NAMALWA (cell line): ENCODE results near the gene FSTL4.

Experiments used
- DNase-seq: peaks from one replicate; pipeline ENCODE4 v3.0.0-alpha.2; 2015; ENCODE audit warnings: low spot score

Gene FSTL4

DNA sequence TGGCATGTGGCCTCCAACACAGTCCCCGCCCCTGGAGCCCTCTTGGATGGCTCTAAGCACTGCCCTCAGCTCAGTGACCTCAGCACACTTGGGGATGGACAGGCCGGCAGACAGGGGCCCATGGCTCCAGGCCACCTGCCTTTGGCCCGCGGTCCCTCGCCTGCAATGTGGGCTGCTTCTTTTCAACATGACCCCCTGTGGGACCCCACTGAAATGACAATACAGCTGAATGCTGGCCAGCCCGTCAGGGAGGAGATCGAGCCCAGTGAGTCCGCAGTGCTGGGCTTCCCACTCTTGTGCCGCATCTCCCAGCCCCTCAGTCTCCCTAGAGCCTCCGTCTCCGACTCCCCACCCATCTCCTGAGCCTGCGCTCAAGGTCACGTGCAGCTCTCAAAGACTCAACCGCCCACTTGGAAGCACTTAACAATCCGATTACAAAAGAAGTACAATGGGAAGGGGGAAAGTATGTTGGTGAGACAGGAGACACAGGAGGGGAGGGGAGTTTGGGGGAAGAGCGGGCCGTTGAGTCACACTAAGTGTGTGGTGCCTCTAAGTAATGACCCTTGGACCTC, 321.6 kb downstream of the FSTL4 start:
- DNase-seq, result no peak

DNA sequence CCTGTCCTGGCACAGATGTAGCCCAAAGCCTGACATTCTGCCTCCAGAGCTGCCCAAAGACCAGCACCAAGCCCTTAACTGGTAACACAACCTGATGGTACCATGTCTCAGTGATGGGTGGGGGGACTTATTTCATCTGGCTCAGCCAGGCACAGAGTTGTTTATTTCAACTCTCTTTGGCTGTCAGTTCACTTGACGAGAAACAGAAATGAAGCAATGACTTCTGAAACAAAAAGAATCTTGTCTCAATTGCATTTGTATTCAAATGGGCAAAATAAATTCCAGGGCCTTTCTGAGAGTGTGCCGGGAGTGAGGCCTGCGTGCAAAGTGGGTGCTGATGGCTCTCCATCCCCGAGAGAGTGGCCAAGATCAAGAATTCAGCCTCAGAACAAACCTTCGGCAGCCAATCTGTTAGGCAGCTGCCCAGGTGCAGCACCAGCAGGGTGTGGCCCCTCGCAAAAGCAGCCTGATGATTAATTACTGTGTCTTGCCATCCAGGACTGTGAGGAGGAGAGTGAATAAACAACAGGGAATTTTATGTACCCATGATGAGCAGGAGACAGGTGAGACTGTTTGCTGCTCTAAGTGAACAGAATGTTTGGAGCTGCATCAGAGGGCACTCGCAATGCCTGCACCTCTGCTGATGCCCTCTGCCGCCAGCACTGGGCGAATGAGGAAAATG, 322.5 kb downstream of the FSTL4 start:
- DNase-seq, result no peak

DNA sequence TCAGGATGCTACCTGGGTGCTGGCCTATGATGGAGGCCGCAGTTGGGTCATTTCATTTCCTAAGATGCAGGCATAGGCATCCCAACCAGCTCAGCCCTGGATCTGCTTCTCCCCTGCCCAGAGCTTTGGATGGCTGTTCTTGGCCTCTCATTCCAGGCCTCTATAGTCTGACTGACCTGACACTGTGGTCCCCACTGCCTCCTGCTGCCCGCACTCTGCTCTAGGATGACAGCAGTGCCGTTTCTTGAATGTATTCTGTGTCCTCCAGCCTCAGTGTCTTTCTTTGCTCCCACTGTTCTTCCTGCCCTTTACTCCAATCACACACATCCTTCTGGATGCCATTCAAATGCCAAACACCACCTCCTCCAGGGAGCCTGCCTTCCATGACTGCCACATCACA, 324.8 kb downstream of the FSTL4 start:
- DNase-seq, result peak; percentile 42

DNA sequence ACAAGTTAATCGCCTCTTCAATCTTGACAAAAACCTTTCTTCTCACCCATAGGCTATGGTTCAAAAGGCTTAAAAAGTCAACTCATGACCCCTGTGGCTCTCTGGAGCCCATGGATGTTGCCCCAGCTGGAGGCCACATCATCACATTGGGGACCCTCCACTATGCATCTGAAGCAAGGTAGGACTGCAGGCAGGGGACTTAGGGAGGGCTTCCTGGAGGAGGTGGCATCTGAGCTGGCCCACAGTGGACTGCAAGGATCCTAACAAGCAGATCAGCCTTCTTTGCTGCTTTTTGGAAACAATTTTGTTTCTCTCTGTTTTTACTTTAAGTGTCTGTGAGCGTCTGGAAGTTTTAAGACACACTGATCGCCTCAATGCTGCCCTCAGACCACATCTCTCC, 325.9 kb downstream of the FSTL4 start:
- DNase-seq, result no peak

DNA sequence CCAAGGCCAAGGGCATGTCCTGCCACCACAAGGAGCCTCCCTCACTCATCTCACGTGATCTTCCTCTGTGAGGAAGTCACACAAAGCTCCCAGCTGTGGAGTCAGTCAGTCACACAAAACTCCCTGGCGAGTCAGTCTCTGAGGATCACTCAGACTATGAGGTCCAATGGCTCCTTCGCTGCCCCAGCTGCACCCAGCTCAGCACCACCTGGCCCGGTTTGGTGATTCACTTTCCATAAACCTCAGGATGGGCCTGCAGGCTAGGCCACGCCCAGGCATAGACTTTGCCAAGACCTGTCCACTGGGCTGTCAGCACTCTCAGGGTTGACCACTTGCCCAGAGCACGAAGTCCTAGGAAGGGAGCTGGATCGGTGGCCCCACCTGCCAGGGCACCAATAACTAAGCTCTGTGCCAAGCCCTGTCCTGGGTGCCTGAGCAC, 326.7 kb downstream of the FSTL4 start:
- DNase-seq, result peak; percentile 5

DNA sequence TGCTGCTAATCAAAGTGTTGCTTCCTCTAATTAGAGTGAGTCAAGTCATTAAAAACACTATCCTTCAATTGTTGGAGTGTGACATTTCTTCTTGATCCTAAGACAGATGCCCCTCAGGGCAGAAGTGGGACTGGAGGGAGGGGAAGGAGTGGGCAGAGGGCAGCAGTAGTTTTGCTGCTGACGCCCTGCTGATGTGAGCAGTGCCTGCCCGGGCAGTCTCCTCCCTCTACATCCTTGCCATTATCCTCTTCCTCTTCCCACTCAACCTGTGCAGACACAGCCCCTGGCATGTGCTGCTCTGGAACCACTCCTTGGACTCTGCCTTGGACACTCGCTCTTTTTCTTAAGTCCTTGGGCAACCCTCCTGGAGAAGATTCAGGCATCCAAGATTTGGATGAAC, 328.0 kb downstream of the FSTL4 start:
- no peak for DNase-seq

DNA sequence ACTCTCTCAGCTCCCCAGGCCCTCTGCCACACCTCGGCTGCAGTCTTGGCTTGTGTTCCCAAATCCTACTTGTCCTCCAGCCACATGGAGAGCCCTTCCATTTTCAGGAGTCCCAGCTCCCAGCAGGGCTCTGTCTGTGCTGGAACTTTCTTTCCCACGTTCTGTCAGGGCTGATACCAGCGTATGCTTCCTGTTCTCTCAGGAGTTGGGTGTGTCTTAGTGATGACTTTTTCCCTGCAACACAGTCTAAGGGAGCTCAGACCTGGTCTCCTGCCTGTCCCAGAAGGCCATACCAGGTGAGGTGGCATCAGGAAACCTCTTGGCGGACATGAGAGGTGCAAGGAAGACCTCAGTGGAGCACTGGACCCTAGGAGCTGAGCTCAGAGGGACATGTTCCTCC, 334.0 kb downstream of the FSTL4 start:
- DNase-seq, result no peak

DNA sequence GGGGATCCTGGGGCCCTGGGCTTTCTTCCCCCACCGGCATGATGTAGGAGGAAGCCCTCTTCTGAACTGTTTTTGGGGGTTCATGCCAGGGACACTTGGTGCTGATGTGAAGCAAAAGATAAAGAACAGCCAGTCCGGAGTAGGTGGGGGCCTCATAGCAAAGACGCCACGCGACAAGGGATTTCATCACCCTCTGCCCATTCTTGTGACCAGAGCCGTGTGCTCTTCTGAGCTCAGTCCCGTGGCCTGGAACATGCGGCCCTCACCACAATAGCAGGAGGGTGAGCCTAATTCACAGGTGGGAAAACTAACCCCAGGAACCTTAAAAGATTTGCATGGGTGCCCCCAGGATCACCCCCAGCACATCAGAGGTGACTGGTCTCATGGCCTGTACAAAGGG, 334.6 kb downstream of the FSTL4 start:
- DNase-seq, result no peak

DNA sequence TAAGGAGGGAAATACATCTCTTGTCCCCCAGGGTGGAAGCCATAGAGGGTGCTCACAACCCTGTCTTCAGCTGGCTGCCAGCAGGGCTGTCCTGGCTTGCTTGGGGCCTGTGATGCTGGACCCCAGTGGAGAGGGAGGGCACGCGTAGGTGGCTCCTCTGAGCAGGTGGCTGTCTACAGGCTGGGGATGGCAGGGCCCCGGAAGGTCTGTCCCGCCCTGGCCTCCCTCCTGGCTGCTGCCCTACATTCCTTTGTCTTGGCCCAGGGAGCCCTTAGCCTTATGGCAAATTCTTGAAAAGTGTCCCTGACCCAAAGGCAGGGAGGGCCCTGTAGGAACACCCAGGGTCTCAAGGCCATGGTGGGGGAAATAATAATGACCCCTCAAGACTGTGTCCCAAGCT, 336.2 kb downstream of the FSTL4 start:
- DNase-seq, result no peak

DNA sequence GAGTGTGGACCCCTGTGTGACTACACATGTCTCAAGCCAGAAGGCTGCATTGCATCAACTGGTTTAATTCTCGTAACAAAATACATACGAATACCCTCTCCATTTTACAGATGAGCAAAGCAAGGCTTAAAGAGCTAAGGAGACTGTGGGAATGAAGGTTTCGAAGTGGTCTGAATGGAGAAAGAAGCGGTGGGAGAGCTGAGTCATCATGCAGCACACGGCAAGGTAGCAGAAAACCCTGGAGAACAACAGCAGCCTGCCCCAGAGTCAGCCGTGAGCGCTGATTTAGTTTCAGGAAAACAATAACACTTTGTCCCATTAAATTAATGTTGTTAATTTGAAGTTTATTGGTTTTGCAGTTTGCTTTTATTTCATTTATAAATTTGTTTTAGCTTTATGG, 336.7 kb downstream of the FSTL4 start:
- DNase-seq, result no peak

DNA sequence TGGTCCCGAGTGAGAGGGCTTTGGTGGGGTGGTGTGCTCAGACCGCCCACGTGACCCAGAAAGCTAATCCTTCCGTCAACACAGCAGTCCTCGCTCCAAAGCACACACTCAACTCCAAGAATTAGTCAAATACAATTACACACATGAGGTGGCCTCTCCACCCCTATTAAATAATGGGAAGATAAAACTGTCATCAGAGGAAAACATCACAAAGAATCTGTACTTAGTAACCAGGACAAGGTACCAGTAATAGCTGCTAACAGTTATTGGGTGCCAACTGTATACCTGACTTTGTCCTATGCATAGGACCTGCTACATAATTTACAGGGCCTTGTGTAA, 337.8 kb downstream of the FSTL4 start:
- DNase-seq, result no peak

DNA sequence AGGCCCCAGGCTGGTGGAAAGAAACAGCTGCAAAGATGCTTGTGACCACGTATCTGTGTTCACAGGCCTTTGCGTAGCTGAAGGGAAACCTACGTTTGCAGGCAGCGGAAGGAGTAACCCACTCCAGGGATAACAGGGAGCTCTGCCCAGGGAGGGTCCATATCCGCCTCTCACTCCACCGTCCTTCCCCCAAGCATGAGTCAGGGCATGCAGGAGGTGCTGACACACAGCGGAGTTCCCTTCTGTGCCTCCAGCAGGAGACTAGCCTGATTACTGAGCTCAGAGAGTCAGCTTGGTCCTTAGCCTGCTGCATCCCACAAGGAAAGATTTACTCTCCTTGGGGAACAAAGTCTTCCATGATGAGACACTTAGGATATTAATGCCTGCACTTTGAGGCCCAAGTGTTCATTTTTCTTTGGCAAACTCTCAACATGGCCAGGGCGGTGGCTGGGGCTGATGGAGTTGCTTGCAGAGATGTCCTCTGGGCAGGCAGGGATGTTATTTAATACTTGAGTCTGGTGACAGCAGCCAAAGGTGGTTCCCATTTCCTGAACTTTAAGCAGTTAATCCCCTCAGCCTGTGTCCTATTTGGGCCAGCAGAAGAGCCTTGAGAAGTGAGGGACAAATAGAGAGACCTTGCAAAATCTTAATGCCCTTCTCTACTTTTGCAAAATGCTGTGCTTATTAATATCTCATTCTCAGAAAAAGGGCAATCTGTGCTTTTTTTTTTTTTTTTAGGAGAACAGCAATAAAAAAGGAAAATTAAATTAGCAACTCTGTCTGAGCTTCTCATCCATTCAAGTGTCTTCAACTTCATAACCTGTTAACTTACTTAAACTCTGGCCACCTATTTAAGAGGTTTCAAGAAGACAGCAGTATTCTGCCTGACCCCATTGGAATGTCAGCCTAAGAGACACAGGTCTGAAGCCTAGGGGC, 338.4 kb downstream of the FSTL4 start:
- DNase-seq, result no peak

DNA sequence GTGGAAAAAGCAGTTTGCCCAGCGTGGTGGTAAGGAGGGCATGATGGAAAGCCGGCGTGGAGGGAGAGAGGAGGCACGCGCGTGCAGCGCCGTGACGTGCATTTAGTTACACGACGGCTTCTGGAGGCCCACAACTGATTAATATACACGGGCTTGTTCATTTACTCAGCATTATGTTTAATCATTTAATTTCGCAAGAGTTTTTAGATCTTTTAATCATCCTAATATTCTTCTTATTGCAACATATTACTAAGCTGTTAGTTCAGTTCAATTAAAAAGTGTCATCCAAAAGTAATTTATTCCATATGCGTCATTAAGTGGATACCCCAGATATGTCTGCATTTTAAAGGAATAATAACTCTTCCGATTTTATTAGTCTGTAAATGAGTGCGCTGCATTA, 340.0 kb downstream of the FSTL4 start:
- DNase-seq, result no peak

DNA sequence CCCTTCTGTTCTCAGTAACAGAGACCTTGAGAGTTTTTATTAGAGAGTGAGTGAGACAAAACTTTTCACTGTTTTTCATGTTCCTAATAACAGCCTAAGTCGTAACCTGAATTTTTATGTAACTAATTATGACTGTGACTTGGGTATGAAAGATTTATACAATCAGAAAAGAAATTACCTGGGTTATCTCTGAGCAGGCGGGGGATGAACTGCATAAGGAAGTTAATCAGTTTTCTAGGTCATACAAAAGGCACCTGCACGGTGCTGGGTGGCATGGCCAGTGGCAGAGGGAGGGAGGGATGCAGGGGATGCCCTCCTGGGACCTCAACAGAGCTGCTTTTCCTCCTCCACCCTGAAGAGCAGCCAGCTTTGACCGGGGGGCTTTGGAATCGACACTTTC, 340.7 kb downstream of the FSTL4 start:
- DNase-seq, result no peak

DNA sequence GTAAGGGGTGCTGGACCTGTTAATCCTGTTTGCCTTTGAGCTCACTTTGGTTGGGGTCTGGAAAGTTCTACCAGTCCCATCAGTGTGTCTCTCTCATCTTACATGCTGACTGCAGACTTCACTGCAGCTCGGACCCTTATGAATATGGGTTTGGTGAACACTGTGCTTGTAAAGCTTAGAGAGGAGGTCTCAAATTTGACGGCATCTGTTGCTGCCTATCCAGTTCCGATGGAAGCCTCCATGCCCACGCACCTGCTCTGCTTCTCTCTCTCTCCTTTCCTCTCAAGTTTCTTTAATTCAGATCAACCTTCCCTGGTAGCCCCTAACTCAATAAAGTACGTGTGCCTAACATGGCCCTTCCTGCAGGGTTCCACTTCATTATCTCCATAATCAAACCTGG, 342.6 kb downstream of the FSTL4 start:
- no peak for DNase-seq

DNA sequence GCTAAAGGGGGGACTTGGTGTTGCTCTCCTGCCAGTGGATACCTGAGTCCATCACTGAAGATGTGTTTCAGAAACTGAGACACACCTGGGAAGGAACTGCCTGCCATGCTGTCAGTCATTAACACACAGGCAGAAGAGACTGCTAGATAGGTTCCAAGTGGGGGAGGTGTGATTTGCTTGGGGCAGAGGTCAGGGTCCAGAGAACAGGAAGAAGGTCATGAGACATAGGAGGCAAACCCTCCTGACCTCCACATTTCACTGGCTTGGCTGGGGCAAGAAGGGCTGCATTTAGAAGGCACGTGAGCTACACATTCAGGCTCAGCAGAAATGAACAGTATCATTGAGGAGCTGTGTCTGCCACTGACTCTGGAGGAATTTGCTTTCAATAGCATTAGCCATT, 344.7 kb downstream of the FSTL4 start:
- no peak for DNase-seq

DNA sequence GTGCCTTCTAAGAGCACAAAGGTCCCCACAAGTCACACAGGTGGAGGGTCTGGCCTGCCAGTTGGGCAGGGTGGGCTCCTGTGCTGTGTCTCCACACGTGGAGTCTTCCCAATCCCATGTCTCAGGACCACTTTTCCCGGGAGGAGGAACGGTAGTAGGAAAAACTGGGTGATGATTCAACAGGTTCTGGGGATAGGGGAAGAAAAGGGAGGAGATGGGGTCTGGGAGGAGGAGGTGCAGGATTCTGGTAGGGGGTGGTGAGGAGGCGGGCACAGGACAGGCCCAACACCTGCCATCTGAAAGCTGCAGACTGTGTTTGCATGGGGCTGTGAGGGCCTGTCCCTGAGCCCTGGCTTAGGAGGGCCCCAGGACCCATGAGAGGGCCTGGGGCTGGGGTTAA, 345.4 kb downstream of the FSTL4 start:
- DNase-seq, result no peak

DNA sequence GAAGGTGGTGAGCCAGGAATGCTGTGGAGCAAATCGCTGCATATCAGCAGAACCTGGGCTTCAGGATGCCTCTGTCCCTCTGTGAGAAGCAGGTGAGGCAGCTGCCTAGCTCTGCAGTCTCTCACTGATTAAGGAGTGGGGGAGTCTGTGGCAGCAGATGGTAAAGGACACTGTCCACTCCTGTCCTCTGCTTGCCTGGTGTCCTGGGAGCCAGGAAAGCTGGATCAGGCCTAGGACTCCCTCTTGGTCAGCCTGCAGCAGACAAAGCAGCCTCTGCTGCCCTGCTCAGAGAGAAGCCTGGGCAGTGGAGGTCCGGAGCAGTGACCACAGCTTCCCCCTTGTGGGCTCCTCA, 345.8 kb downstream of the FSTL4 start:
- no peak for DNase-seq

DNA sequence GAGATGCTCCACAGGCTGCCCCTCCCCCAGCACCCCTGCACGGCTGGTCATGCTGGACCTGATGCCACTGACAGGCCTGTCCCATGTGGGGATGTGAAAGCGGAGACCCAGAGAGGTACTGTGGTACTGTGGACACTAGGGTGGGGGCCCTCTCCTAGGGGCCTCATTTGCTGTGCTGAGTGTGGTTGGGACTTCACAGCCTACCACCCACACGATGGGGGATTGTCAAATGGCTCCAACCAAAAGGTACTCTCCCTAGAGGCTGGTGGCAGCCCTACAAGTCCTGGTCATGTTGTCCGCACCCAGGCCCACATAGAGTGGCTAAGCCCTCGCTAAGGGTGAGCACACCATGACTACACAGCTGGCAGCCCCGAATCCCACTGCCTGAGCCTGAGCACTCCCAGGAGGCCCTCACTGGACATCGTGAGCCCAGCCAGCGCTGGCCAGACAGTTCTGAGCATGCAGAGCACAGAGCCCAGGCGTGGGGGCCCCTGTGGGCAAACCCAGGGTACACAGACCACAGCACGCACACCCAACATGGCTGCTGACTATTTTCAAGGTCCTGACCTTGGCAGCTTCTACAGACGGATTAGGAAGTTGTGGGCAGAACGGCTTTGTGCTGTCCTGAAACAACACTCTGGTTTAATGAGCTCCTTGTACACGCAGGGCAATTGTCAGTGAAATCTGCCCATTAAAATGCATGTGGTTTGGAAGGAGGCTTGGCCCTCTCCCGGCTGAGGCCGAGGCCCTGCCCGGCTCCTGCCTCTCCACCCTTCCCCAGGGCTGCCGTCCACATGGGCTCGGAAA, 346.4 kb downstream of the FSTL4 start:
- no peak for DNase-seq

DNA sequence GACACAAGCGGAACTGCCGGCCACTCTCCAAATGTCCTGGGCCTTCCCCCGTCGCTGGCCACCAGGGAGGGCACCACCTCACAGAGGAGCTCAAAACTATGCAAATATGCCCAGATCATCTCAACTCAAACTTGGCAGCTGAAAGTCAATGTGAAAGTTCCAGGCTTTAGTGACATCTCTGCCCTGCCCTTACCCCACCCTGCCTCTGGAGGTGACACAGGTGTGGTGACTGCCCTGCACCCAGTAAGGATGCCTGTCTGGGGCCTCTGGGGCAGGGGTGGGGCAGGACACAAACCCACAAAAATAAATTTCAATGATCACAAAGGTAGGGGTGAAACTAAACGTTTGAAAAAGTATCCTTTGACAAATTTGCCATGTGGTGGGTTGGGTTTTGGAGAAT, 347.1 kb downstream of the FSTL4 start:
- no peak for DNase-seq

DNA sequence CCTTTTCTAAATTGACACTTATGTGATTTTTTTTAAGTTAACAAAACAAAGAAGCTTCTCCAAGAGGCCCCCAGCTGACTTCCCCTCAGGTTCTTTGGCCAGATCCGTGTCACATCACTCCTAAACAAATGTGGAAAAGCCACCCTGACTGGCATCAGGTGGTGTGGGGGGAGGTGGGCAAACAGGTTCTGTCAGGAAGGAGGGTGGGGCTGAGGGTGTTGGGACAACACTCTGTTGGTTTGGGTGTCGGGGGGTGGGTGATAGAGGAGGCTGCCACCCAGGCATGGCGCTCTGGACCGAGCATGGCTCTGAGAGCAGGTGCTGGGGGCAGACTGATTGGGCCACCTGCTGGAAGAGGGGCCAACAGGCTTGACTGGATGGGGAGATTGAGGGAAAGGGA, 349.7 kb downstream of the FSTL4 start:
- no peak for DNase-seq

DNA sequence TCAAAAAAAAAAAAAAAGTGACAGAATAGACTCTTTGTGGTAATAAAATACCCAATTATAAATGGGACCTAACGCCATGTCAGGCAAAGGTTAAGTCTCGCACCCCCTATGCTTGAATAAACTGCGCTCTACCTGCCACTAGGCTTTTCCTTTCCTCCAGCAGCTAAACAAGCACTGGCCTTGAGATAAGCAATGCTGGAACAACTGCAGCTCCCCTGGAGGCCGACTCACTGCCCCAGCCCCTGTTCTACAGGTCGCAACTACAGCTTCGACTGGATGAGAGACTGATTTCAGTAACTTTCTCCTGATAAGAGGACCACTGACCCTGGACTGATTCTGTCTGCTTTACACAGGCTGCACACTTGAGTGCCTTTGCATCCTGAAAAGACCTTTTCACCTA, 350.3 kb downstream of the FSTL4 start:
- no peak for DNase-seq

DNA sequence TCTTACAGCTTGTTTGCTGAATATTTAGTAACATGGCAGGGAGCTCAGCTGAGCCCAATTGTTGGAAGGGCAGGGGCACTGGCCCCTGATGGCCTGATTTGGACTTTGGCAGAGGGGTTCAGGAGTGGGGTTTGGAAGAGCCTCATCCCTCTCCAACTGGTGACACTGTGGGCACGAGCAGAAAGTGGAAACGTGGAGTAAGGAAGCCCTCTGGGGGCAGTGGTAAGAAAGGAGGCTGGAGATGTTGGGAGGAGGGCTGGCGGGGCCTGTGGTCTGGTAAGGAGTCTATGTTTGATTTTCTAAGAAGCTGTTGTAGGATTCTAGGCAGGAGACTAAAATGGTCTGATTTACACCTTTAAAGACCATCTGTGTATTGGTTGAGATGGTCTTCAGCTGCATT, 351.6 kb downstream of the FSTL4 start:
- no peak for DNase-seq
